ENCODE measurements around the gene PCDH12.

GRCh38 chr5:141989720-141990119 lies 31.7 kb upstream of the PCDH12 start:
- TF ChIP-seq CTCF (IDR thresholded peaks at IDR 0.05) = no peak
- no peak for TF ChIP-seq POLR2A (IDR thresholded peaks at IDR 0.05)

Measured in heart left ventricle (tissue), 13 donors.